T-helper 2 cell treated with Interferon-gamma antibody and Interleukin-4, amounts not matched to agents 100 ng/mL and 5 ng/mL, for 36 hours (primary cell): ENCODE measurements around the gene ADAMTS17. TPM values are rescaled to one million over a fixed set of nuclear protein-coding genes. Genes with fewer than 3 reads are reported as not detected.

ENCODE experiments used
- intact Hi-C: fragments of 100-400 bp; cut with micrococcal nuclease; formaldehyde crosslinking; loops from one replicate; pipeline ENCODE4 v1.15.1; 2023
- total RNA-seq: library from RNA; stranded (reverse); gene quantifications from 2 replicates; pipeline ENCODE4 v1.2.3, GENCODE V29; 2022

The ADAMTS17 gene
- total RNA-seq, 1 donor from 2014 or later = 1.7 TPM

DNA sequence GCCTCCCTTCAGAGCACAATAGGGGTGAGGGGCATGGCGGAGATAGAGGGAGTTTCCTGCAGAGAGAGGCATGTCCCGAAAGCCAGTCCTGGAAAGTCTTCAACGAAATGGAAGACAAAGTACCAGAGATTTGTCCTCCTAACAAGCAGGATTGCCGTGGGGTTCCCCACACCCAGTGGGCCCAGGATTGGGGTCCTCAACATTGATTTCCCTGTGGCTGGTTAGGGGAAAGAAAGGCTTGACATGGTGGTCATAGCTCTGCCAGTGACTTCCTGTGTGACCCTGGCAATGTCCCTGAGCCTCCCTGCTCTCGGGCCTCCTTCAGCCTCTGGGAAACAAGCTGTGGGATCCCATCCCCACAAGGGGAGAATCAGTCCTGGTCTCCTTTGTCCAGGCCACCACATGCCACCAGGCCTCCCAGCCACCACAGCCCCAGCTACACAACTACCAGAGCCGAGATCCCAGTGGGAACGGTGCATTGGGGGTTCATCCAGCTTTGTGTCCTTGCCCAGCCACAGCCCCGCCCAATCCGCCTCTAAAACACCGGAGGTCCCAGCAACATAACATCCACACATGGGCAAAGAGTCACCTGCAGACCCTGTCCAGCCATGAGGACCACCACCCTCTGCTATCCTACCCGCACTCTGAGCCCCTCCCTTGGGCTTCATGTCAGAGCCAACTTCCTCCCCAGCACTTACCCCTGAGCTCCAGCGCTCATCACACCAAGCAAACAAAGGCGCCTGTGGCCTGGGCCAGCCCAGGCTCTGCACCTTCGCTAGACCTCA is 63.0 kb downstream of the ADAMTS17 start:
- intact Hi-C loops = no loop called here

DNA sequence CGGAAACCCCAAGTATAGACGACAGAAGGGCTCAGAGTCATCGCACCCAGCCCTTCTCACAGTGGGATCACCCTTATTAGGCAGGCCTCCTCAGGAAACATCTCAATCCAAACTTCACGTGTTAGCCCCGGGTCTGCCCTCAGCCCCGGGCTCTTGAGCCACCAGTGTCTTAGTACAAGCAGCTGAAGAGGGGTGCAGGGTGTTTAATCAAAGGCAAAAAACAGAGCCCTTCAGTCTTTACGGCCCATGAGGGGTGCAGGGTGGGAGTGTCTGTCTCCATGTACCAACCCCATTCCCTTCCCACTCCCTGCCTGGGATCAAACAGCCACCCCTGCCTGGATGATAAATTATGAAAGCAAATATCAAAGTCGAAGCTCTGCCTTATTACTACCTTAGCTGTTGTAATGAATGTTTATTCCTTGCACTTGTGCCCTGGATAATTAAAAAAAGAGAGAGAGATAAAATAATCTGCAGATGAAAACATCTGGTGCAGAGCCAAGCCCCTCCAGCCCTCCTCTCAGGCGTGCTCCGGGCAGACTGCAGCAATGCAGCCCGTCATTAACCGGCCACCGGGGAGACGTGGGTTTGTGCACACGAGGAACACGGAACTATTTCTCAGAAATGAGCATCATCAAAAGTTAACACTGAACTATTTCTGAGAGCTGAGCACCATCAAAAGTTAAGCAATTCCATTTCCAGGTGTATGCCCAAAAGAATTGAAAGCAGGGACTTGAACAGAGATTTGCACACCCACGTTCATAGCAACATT is 64.5 kb downstream of the ADAMTS17 start:
- intact Hi-C loops = no loop called here

DNA sequence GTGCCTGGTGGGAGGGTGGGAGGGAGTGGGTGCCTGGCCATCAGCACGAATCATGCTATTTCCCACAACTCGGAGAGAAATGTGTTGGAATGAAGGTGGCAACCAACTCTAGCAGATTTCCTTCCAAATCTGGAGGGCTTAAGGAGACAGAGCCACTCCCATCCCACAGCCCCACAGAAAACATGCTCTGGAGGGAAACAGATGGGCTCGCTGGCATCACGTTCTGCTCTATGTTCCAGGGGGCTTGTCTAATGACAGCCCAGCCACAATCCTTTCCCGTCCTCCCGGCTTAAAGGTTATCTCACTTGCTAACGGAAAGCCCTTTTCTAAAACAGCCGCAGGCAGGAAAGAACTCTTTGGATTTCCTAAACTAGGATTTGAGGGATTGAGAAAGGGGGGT is 65.3 kb downstream of the ADAMTS17 start:
- intact Hi-C loops = no loop called here

DNA sequence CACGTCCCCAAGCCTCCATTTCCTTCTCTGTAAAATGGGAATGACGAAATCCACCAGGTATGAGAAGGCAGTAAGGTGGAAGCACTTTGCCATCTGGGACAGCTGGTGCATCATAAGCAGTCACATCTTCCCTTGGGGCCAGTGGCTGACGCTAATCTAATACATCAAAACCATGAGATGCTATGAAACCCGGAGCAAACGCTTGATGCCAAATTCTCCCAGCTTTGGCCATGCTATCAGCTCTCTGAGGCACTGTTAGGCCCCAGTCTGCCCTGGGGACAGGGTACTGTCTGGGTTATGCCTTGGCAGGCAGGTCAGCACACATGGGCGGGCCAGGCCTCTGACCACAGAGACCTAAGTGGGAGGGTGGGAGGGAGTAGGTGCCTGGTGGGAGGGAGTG is 66.1 kb downstream of the ADAMTS17 start:
- intact Hi-C loops = no loop called here

DNA sequence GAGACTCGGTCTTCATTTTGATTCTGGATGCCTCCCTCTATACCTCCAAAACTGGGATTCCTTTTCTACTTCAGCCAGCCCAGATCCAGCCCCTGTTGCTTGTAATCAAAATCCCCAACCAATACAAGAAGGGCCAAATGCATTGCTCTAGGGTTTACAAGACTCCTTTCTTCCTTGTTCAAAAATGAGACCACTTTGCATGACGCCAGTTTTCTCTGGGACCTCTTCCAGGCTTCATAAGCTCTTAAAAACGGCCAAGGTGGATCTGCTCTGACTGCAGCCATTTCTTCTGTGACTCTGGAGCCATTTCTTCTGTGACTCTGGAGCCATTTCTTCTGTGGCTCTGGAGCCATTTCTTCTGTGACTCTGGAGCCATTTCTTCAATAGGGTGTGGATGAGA is 71.9 kb downstream of the ADAMTS17 start:
- intact Hi-C loops = no loop called here

DNA sequence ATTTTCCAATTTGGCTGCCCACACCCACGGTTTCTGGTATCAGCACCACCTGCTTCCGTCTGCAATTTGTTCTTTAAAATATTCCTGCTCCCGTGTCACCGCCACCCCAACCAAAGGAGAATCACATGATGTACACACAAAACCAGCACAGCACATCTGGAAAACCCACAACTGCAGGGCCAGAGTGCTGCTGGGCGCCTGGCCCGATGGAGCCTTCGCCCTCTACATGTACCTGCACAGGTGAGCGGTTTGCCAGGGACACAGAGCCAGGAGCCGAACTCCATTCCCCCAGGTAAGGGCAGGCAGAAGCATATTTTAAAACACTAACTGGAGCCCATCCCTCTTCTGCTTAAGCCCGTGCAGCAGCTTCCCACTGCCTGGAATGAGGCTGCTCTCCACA is 75.6 kb downstream of the ADAMTS17 start:
- intact Hi-C loops = no loop called here

DNA sequence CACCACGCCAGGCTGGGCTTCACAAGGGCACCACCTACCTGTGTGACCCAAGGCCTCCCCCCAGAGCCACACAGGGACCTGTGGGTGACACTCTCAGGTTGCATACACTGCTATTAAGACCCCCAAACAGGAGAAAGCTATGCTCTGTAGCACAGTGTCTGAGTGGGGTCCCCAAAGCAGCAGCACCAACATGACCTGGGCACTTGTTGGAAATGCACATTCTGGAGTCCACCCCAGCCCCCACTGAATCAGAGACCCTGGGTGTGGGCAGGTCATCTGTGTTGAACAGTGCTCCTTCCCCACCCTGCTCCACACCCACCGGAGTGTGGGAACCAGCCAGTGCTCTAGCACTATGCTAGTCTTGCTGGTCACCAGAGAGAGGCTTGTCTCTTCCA is 76.1 kb downstream of the ADAMTS17 start:
- intact Hi-C loops = no loop called here

DNA sequence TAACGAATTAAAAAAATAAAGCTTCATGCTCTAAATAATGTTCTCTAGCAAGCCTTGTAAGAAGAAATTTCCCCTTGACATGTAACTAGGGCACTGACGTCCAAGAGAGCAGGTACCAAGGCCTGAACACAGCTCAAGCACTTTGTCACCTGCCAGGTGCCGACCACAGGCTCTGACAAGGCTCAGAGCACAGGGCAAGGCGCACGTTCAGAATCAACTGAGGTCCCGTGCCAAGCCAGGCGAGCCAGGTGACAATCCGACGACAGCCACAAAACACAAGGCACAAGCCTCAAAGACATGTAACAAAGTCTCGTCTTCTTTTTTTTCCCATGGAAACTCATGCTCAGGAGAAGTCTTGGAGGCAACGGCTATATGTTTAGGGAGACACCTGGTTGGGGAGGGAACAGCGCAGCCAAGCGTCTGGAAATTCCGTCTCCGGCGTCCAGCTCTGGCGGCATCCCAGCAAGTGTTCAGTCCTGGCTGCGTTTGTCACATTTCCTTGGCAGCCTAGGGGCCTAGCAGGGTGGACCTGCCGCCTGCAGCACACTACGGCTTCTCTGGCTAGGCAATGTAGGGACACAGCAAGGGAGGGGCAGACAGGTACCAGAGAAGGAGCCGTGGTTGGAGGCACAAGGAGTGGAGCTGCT is 76.7 kb downstream of the ADAMTS17 start:
- intact Hi-C loops = no loop called here

DNA sequence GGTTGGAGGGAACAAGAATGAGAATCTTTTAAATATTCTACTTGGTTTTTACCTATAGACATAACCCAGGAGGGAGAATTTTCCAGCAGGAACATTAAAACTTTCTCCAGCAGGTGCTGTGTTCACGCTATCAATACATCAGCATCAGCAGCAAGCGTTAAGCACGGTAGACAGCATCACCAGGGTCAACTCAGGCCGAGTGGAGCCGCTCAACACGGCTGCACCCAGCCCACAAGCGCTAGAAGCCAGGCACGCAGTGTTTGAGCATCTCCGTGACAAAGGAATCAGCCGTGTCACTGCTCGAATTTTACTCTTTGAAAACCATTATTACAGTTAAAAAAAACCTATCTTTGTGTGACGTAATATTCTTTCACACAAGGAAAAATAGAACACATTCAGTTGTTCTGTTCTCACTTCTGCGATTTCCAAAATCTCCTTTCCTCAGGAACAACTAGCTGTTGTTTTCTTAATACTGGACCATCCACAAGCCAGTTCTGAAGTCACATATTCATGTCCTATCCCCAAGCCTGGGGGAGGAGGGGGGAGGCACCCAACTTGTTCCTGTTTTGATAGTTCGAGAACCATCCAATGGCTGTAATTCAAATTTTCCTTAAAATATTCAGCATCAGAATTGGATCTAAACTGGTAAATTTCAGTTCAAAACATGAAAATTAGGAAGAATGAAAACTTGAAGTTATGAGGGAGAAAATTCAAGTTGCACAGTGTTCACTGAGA is 77.9 kb downstream of the ADAMTS17 start:
- intact Hi-C loops = no loop called here

DNA sequence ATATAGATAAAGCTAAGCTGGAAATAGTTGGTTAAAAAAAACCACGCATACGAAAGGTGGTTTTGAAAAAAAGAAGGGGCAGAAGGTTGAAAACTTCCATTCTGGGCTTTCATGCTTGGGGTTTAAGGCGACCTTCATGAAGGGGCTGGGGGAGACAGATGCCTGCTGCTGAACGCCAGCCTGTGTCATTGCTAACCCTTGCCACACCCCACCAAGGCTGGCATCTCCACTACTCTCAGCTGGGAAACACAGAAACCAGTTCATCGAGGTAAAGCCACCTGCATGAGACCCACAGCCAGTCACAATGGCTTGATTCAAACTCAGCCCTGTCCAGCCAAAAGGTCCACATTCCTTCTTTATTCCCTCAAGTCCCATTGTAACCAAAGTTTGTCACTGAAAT is 78.7 kb downstream of the ADAMTS17 start:
- intact Hi-C loops = no loop called here

DNA sequence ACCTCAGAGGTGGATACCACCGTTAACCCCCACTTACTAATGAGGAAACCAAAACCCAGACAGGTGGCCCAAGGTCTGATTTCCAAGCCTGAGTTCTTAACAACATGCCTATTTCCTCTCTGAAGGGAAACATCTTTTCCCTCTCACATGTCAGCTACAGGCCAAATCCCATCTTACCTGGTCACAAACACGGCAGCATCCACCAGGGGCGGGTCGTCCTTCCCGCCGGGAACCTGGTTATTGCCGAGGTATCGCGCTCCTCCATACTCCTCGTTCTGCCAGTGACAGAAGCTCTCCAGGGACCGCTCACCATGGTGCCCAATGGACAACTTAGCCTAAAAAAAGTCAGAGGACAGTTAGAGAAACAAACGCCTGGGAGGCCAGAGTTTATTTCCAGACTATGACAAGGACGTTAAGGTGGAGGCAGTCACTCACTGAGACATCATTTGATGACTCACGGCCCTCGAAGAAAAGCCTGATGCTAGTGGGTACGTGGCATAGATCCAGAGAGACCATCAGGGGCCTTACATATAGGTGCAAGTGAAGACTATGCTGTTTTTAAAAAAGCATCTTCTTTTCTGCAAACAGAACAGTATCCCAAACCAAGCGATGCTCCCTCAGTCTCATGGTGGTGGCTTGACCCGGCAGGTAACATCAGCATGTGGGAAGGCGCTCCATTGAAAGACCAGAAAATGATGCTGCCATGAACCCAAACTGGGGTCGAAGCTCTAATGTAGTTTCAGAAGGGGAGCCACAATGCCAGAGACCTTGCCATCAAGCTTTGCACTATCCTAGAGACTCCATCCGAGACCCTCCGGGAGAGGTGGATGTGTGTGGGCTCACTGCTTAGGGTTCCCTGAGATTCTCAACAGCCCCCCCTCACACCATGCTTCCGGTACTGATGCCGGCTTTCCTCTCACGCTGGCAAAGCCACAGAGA is 80.2 kb downstream of the ADAMTS17 start:
- intact Hi-C loops = no loop called here

DNA sequence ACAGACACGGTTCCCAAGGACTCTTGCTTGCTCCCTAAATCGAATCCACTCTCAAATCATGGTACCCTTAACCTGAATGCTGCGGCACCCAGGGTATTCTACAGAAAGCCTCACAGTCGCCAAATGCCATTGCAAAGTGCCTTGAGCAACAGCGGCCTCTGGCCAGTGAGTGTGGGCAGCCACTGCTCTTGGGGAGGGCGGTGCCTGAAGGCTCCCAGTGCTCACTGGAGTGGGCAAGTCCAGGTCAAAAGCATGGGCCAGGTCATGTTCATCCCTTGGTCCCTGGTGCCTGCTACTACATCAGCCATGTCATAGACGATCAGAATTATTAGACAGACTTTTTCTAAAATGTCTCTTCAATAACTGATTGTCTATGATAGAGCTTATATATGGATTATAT is 82.5 kb downstream of the ADAMTS17 start:
- intact Hi-C loops = no loop called here

DNA sequence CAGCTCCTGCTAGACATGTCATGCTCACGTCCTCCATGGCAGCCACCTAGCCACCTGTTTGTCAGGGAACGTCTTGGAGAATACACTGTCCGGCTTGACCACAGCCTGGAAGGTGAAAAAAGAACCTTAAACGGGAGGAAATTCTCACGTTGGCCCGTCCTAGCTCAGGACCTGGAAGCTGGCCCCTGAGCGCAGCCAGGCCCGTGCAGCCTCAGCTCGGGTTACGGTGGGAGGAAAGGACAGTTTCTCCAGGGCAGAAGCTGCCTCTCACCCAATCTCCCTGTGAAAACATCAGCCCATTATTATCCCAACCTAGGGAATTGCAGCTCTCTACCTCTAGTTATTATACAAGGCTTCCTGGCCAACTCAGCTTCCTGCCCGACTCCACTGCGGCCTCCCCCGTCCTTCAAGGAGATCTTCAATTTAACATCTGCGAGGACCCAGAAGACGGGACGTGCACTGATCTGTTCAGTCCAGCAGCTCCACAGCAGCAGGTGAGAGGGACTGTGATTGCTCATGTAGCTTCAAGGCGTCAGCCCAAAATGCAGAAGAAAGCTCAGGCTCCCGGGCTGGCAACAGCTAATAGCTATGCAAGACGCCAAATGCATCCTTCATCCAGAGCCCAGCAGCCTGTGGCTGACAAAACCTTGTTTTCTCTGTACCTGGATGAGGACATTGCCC is 84.7 kb downstream of the ADAMTS17 start:
- intact Hi-C loops = no loop called here

DNA sequence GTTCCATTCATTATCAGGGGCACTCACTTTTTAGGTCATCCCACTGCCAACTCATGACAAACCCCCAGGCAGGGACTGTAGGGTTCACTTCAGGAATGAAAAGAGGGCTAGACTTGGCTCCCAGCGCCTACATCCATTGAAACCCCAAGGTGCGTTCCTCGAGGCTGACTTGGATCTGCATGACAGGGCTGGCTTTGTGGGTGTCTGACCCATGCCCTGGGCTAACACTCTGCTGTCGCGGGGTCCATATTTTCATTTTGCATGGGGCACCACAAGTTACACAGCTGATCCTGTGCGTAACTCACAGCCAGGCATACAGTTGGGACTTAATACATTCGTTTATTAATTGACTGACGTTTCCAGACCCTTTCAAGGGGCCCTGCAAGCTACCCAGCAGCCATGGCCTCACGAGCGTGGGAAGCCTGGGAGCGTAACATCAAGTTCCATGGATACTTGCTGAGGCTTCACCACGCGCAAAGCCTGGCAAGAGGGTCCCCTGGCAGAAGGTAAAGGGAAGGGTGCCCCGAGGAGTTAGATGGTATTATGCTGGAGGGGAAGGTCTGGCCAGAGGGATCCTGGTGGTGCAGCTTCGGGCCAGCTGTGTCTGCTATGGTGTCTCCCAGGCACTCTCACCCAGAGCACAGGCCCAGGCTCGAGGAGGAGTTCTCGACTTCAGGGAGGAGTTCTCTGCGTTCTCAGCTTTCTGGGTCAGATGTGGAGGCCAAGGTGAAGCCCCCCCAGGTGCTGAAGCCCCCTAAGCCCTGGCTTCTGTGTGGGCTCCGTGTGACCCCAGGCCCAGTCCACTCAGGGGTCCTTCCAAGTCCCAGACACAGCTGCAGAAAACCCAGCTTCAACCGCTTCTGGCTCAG is 85.4 kb downstream of the ADAMTS17 start:
- intact Hi-C loops = no loop called here

DNA sequence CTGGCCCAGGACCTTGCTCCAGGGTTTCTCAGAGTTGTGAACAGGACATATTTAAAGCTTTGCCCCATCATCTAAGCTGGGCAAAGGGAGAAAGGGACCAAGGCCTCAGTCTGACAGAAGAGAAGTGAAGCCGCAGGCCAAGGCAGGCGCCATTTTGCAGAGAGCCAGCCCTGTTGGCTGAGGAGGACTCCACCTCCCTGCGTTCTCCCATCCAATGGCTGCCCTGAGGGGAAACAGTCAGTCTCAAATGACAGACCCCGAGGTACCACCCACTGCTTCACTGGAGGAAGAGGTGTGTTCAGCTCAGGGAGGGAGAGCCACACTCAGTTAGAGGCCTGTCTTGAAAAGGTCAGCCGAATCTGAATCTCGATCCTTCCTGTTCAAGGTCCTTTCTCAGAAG is 86.1 kb downstream of the ADAMTS17 start:
- intact Hi-C loops = no loop called here

DNA sequence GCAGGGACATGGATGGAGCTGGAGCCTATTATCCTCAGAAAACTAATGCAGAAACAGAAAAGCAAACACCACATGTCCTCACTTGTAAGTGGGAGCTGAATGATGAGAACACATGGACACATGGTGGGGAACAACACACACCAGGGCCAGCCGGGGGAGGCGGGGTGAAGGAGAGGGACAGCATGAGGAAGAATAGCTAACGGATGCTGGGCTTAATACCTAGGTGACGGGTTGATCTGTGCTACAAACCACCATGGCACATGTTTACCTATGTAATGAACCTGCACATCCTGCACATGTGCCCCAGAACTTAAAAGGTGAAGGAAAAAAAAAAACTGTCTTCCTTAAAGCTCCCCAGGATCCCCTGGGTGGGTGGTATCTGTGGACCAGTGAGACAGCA is 87.1 kb downstream of the ADAMTS17 start:
- intact Hi-C loops = no loop called here

DNA sequence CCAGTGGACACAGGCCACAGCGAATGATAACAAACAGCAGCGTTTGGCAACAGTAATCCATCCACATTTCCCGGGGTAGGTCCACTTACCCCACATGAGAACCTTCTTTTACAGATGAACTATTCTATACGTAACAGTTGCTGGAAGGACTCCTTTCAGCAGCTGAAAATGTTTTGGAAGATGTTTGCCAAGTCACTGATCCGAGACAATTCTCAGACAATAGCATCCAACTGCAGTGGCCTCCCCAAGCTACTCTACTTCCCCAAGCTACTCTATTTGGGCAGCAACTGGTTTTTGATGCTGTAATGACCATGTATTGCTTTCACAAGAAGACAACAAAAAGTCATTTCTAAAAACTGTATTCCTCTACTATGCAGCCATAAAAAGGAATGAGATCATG is 87.5 kb downstream of the ADAMTS17 start:
- intact Hi-C loops = no loop called here

DNA sequence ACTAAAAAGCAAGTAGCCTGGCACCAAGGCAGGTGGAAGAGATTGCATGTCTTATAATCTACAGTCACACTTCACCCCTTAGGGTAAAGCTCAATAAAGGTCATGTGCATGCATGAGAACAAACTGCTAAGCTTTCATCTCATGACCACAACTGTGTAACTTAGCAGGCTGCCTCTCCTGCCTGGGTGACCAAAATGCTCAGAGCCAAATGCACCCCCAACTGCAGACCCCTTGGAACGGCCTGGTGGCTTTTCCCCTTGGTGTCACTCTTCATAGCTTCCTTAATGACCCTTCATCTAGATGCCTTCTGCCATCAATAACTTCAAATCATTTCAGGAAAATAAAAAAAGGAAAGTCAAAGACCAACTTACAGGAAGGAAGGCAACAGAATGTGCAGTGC is 88.1 kb downstream of the ADAMTS17 start:
- intact Hi-C loops = no loop called here

DNA sequence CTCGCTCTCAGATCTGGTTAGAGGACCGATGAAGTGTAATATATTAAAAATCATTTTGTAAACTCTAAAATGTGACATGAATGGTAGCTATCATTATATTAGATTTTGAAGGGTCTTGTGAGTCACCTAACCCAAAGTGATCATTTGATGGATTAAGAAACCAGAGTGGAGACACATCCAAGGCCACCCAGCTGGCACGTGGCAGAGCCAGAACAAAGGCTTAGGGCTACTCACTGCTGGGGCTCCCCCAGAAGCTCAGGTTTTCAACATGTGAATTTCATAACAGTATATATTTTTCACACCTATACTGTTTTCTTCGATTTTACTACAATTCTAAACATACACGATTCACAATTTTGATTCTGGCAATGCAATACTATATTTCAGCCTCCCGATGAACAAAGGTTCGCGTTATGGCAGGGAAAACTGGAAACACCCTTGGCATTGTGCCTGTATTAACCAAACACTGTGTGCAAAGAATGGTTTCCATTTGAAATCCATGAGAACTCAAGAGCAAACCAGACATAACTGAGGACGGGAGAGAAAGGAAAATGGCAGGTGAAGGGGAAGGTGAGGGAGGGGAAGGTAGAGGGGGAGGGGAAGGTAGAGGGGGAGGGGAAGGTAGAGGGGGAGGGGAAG is 88.9 kb downstream of the ADAMTS17 start:
- intact Hi-C loops = no loop called here
